Left ventricle myocardium superior (tissue), 1 donor: ENCODE results near the gene SLC25A40. TPM values are rescaled to one million over a fixed set of nuclear protein-coding genes. Genes with fewer than 3 reads are reported as not detected.
"Not testable (repeated sequence)": the region's sequence is repeated elsewhere in the genome, so short reads cannot be mapped to it uniquely, and the experiment has no call there.

Experiments
- ATAC-seq: fragments of 200-7000 bp; cut with Tn5 transposase; one replicate; pipeline ENCODE4 v1.9.1; 2020; ENCODE audit warnings: mild to moderate bottlenecking, moderate library complexity
- DNase-seq: peaks from one replicate; pipeline ENCODE4 v3.0.0-alpha.2; 2020
- intact Hi-C: fragments of 100-400 bp; cut with micrococcal nuclease; formaldehyde crosslinking; loops from one replicate; pipeline ENCODE4 v1.11.0; 2022
- total RNA-seq: library from RNA; stranded (reverse); fragmentation: NEBNext Ultra II Directional; extraction: Animal tissue kit (Norgen Biotek cat#: 25700); gene quantifications from one replicate; pipeline ENCODE4 v1.2.1, GENCODE V29; 2021
- donor health status: DM: no; HTN: yes; CAD: no; lungs with severe emphysema.

The SLC25A40 gene
- total RNA-seq, 1 donor from 2014 or later, result 32.1 TPM

- intact Hi-C loops, result no loop called here
- DNase-seq, result no peak
- no peak for ATAC-seq
These were observed 2.1 kb downstream of the SLC25A40 start for GRCh38 chr7:87874066-87874465.

GRCh38 chr7:87873328-87873727 lies 2.8 kb downstream of the SLC25A40 start:
- intact Hi-C loops, DNase-seq, ATAC-seq: not testable (repeated sequence)

GRCh38 chr7:87872346-87872745 lies 3.8 kb downstream of the SLC25A40 start:
- ATAC-seq (no peak), DNase-seq (no peak)
- intact Hi-C loops, result no loop called here

- DNase-seq (no peak), ATAC-seq (no peak)
- intact Hi-C loops, result no loop called here
These were observed 5.7 kb downstream of the SLC25A40 start for GRCh38 chr7:87870471-87870870.

- intact Hi-C loops, ATAC-seq, DNase-seq: not testable (repeated sequence)
These were observed 9.6 kb downstream of the SLC25A40 start for GRCh38 chr7:87866533-87866932.

GRCh38 chr7:87866089-87866488 lies 10.1 kb downstream of the SLC25A40 start:
- ATAC-seq (no peak), DNase-seq (no peak)
- intact Hi-C loops, result no loop called here

GRCh38 chr7:87858417-87859100 lies 17.6 kb downstream of the SLC25A40 start:
- intact Hi-C loops, result no loop called here
- DNase-seq (no peak), ATAC-seq (no peak)

- intact Hi-C loops, result no loop called here
- no peak for ATAC-seq
These were observed 22.8 kb downstream of the SLC25A40 start for GRCh38 chr7:87853237-87853864.

GRCh38 chr7:87852306-87852705 lies 23.9 kb downstream of the SLC25A40 start:
- DNase-seq (no peak), ATAC-seq (no peak)
- intact Hi-C loops, result no loop called here

More at GRCh38 chr7:87853237-87853864, 22.8 kb downstream of the SLC25A40 start:
- no peak for DNase-seq

GRCh38 chr7:87850836-87851593 lies 25.1 kb downstream of the SLC25A40 start:
- DNase-seq, result no peak
- no peak for ATAC-seq
- intact Hi-C loops, result no loop called here

GRCh38 chr7:87837597-87837996 lies 38.6 kb downstream of the SLC25A40 start:
- ATAC-seq (no peak), DNase-seq (no peak)
- intact Hi-C loops, result no loop called here

GRCh38 chr7:87833130-87833529 lies 43.0 kb downstream of the SLC25A40 start:
- ATAC-seq (no peak), DNase-seq (no peak)
- intact Hi-C loops, result no loop called here

GRCh38 chr7:87831097-87831496 lies 45.1 kb downstream of the SLC25A40 start:
- intact Hi-C loops, result no loop called here
- DNase-seq, result no peak
- no peak for ATAC-seq

- intact Hi-C loops, result not testable (repeated sequence)
These were observed 47.8 kb downstream of the SLC25A40 start for GRCh38 chr7:87828383-87828782.

GRCh38 chr7:87825369-87825768 lies 50.8 kb downstream of the SLC25A40 start:
- intact Hi-C loops, ATAC-seq, DNase-seq: not testable (repeated sequence)

More at GRCh38 chr7:87828383-87828782, 47.8 kb downstream of the SLC25A40 start:
- not testable (repeated sequence) for ATAC-seq, DNase-seq

- intact Hi-C loops, DNase-seq: not testable (repeated sequence)
These were observed 54.1 kb downstream of the SLC25A40 start for GRCh38 chr7:87822056-87822455.

GRCh38 chr7:87818336-87818735 lies 57.8 kb downstream of the SLC25A40 start:
- ATAC-seq (no peak), DNase-seq (no peak)
- intact Hi-C loops, result no loop called here

More at GRCh38 chr7:87822056-87822455, 54.1 kb downstream of the SLC25A40 start:
- not testable (repeated sequence) for ATAC-seq

GRCh38 chr7:87816389-87816788 lies 59.8 kb downstream of the SLC25A40 start:
- intact Hi-C loops, result no loop called here
- ATAC-seq, result no peak
- no peak for DNase-seq

GRCh38 chr7:87810726-87811125 lies 65.4 kb downstream of the SLC25A40 start:
- DNase-seq, result no peak
- ATAC-seq, result no peak
- intact Hi-C loops, result no loop called here

- ATAC-seq, result no peak
- DNase-seq, result no peak
- intact Hi-C loops, result no loop called here
These were observed 66.0 kb downstream of the SLC25A40 start for GRCh38 chr7:87810130-87810529.
